ENCODE data around the gene DUSP15. TPM values are rescaled to one million over a fixed set of nuclear protein-coding genes. Genes with fewer than 3 reads are reported as not detected.
A peak's percentile ranks its signal among the peaks of the same experiment; 100 is the strongest.
"Not testable (repeated sequence)": the region's sequence is repeated elsewhere in the genome, so short reads cannot be mapped to it uniquely, and the experiment has no call there.

DUSP15 gene, protein sequence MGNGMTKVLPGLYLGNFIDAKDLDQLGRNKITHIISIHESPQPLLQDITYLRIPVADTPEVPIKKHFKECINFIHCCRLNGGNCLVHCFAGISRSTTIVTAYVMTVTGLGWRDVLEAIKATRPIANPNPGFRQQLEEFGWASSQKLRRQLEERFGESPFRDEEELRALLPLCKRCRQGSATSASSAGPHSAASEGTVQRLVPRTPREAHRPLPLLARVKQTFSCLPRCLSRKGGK
- 2.8 TPM for total RNA-seq

- peak; percentile 36 for DNase-seq (ENCODE audit: low spot score)
Measured at GRCh38 chr20:31869942-31870725, at the start of gene DUSP15, which contains the start of gene TTLL9. DUSP15 (minus strand) TSS chr20:31870527; CDS start chr20:31870337, 190 bp downstream. TTLL9 (plus strand) TSS chr20:31870634; CDS start chr20:31871127, 493 bp downstream.

GRCh38 chr20:31919410-31920155 is 49.3 kb upstream of the DUSP15 start:
- DNase-seq (ENCODE audit: low spot score) = no peak

- DNase-seq (ENCODE audit: low spot score) = no peak
Measured at GRCh38 chr20:31918466-31919105, 48.3 kb upstream of the DUSP15 start.

DNA sequence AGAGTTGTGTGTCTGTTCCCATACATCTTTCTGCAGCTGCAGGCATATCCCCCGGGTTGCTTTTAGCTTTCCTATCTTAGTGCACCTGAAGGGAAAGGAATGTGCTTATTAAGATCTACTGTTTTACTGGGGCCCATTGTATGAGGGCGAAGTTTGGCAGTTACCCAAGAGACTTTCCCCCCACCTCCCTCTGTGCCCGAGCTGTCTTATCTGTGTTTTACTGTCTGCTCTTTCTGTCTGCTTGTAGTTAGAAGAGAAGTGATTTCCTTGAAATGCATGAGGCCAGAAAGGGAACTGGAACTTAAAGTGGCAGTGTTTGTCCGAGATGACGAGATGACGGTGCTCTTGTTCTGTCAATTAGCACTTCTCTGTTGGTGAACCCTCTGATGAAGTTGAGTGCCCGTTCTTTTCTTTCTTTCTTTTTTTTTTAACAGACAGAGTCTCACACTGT is 47.7 kb upstream of the DUSP15 start:
- DNase-seq (ENCODE audit: low spot score) = not testable (repeated sequence)

GRCh38 chr20:31916708-31917107 is 46.4 kb upstream of the DUSP15 start:
- no peak for DNase-seq (ENCODE audit: low spot score)

DNA sequence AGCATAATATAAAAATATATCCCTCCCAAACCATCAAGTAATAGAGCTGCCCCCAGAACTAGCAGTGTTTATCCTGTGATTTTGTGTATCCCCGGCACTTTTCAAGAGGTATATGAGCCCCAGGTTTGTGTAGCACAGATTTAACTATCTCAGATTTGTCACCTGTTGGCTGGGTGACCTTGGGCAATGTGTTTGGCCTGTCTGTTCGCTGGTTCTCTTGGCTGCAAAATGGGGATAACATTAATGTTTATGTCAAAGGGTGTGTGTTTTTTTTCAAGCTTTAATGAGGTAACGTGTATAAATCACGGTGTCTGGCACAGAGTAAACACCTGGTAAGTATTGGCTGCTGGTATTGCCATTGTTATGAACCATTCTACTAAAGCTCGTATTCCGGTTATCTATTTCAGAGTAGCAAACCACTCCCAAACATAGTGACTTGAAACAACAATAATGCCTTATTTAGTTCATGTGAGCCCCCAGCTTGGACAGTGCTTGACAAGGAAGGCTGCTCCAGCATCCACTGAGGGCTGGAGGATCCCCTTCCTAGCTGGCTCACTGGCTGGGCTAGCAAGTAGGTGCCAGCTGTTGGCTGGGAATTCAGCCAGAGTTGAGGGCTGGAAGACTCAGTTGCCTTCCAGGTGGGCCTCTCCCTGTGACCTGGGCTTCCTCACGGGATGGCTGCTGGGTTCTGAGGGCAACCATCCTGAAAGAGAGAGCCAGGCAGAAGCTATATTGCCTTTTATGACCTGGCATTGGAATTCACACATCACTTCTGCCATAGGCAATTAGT is 45.4 kb upstream of the DUSP15 start:
- no peak for DNase-seq (ENCODE audit: low spot score)

DNA sequence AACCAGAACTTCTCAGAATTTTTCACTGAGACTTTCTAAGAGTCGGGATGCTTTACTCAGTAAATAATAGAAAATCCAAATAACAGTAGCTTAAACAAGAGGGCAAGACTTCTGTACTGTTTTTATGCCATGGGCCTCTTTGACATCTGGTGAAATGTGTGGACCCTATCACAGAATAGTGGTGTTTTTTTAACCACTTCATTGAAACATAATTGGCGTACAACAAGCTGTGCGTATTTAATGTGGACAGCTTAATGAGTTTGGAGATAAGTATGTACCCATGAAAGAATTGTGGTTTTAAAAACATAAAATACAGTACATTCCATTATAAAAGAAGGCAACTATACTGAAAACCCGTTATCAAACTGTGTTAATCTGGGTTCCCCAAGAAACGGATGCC is 43.8 kb upstream of the DUSP15 start:
- no peak for DNase-seq (ENCODE audit: low spot score)

DNA sequence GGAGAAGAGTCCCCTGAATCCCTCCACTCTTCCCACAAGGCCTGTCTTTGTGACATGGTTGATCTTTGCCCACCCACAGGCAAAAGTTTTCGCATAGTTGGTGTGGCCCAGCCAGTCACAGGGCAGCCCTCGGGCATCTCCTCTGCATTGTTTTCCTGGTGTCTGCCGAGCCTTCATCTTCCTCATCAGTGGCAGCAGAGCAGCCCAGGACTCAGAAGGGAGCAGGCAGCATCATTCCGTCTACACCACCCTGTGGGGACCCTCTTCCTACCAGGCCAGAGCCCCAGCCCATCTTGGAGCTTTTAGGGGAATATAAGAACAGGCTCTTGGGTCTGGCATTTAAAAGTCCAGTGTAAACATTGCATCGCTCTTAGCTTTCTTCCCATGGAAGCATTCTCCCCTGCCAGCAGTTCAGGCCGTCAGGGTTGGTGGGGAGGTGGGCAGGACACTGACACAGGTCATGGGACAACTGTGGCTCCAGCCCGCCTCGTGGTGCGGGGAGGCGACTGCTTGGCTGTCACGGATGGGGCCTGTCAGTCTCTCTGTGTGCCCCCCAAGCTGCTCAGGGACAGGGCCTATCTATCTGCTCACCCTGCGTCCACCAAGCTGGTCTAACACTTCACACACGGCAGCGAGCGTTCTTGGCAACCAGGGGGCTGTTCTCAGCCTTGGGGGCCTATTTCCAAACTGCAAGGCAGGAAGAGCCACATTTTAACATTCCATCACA is 43.3 kb upstream of the DUSP15 start:
- DNase-seq (ENCODE audit: low spot score) = no peak

GRCh38 chr20:31910071-31910803 is 39.9 kb upstream of the DUSP15 start:
- no peak for DNase-seq (ENCODE audit: low spot score)

DNA sequence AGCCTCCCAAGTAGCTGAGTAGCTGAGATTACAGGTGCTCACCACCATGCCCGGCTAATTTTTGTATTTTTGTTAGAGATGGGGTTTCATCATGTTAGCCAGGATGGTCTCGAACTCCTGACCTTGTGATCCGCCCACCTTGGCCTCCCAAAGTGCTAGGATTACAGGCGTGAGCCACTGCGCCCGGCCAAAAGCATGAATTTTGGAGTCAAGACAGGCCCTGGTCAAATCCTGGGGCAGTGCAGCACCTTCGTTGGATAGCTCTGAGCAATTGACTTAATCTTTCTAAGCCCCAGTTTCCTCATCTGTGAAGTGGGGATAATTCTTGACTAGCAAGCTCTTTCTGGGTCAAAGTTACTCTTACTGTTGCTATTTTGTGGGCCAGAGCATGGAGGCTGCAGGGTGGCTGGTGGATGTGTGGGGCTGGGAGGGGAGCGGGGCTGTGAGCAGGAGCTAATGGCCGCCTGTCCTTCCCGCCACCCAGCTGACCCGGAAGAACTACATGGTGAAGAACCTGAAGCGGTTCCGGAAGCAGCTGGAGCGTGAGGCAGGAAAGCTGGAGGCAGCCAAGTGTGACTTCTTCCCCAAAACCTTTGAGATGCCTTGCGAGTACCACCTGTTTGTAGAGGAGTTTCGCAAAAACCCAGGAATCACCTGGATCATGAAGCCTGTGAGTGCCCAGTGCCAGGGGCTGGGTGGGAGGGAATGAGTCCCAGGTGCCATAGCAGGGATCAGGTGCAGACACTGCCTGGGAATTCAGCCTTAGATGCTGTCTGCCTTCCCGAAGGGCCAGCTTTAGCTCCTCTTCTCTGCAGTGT is 39.1 kb upstream of the DUSP15 start:
- no peak for DNase-seq (ENCODE audit: low spot score)

DNA sequence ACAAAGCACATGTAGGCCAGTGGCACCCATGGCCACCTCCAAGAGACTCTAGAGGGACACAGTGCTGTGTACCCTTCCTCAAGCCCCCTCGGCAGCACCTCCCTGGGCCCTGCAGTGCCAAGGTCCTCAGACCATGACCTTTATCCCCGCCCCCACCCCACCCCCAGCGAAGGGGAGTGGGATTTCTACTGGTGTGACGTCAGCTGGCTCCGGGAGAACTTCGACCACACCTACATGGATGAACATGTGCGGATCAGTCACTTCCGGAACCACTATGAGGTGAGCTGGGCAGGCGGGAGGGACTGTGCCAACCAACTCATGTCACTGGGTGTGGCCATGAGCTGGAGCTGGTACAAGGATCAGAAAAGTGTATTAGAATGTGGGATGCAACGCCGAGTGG is 38.1 kb upstream of the DUSP15 start:
- no peak for DNase-seq (ENCODE audit: low spot score)

- no peak for DNase-seq (ENCODE audit: low spot score)
Measured at GRCh38 chr20:31908016-31908415, 37.7 kb upstream of the DUSP15 start.

GRCh38 chr20:31907046-31907445 is 36.7 kb upstream of the DUSP15 start:
- no peak for DNase-seq (ENCODE audit: low spot score)

DNA sequence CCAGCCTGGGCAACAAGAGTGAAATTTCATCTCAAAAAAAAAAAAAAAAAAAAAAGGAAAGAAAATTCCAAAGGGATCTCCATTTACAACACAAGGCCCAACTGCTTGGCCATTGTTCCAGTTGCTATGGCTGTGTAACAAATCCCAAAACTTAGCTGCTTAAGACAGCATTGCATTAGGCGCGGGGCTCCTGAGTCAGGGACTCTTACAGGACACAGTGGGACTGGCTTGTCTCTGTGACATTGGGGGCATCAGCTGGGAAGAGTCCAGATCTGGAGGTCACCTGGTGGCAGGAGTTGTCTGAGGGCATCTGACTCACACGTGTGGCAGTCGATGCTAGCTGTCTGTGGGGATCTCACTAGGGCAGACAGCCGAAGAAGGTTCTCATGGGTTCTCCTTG is 35.7 kb upstream of the DUSP15 start:
- no peak for DNase-seq (ENCODE audit: low spot score)

DNA sequence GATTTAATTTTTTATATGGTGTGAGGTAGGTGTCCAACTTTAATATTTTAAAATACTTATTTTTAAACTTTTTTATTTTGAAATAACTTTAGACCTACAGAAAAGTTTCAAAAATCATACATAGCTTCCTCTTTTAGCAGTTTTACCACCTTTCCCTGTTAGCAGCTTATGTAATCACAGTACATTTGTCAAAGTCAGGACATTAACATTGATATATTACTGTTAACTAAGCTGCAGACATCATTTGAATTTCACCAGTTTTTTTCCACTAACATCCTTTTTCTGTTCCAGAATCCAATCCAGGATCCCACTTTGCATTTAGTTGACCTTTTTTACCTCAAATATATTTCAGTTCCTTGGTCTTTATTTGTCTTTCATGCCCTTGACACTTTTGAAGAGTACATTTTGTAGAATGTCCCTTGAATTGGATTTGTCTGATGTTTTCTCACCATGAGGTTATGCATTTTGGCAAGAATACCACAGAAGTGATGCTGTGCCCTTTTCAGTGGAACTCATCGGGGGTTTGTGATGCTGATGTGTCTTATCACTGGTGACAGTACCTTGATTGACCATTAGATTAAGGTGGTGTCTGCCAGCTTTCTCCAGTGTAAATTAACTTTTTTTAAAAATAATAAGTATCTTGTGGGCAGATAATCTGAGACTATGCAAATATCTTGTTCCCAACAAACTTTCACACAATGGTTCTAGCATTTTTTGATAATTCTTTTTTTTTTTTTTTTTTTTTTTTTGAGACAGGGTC is 33.5 kb upstream of the DUSP15 start:
- DNase-seq (ENCODE audit: low spot score) = no peak

- DNase-seq (ENCODE audit: low spot score) = no peak
Measured at GRCh38 chr20:31901615-31902014, 31.3 kb upstream of the DUSP15 start.

DNA sequence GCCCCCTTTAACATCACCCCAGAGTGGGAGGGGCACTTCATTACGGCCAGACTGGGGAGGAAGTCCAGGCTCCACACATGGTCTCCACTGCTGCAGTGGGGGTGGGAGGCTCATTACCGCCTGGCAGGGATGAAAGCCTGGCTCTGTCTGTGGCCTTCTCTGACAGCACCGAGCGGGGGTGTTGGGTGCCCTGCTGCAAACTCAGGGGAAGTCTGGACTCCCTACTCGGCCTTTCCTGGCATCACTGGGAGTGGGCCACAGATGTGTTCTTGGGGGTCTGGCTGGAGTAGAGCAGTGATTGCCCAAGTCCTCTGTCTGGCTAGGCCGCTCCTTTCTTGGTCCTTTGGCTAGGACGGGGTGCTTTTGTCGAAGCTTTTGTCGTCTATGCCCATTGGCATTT is 27.2 kb upstream of the DUSP15 start:
- no peak for DNase-seq (ENCODE audit: low spot score)

DNA sequence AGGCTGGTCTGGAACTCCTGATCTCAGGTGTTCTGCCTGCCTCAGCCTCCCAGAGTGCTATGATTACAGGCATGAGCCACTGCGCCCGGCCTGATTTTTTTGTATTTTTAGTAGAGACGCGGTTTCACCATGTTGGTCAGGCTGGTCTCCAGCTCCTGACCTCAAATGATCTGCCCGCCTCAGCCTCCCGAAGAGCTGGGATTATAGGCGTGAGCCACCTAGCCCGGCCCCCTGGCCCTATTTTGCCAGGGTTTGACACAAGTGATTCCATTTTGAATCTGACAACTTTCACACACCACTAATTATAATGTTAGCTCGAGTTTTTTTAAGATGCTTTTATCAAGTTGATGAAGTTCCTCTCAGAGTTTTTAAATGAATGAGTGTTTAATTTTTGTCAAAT is 25.7 kb upstream of the DUSP15 start:
- DNase-seq (ENCODE audit: low spot score) = no peak

Measured in mucosa of gallbladder (tissue), 1 donor.